ENCODE results near the gene HNRNPH1. TPM values are rescaled to one million over a fixed set of nuclear protein-coding genes. Genes with fewer than 3 reads are reported as not detected.
"Not testable (repeated sequence)": the region's sequence is repeated elsewhere in the genome, so short reads cannot be mapped to it uniquely, and the experiment has no call there.

The HNRNPH1 gene, protein sequence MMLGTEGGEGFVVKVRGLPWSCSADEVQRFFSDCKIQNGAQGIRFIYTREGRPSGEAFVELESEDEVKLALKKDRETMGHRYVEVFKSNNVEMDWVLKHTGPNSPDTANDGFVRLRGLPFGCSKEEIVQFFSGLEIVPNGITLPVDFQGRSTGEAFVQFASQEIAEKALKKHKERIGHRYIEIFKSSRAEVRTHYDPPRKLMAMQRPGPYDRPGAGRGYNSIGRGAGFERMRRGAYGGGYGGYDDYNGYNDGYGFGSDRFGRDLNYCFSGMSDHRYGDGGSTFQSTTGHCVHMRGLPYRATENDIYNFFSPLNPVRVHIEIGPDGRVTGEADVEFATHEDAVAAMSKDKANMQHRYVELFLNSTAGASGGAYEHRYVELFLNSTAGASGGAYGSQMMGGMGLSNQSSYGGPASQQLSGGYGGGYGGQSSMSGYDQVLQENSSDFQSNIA
- total RNA-seq = 1,000 to 10,000 TPM in 1 of 2 experiments, 100 to 1,000 TPM in 1; 811 to 1,007 TPM

DNA sequence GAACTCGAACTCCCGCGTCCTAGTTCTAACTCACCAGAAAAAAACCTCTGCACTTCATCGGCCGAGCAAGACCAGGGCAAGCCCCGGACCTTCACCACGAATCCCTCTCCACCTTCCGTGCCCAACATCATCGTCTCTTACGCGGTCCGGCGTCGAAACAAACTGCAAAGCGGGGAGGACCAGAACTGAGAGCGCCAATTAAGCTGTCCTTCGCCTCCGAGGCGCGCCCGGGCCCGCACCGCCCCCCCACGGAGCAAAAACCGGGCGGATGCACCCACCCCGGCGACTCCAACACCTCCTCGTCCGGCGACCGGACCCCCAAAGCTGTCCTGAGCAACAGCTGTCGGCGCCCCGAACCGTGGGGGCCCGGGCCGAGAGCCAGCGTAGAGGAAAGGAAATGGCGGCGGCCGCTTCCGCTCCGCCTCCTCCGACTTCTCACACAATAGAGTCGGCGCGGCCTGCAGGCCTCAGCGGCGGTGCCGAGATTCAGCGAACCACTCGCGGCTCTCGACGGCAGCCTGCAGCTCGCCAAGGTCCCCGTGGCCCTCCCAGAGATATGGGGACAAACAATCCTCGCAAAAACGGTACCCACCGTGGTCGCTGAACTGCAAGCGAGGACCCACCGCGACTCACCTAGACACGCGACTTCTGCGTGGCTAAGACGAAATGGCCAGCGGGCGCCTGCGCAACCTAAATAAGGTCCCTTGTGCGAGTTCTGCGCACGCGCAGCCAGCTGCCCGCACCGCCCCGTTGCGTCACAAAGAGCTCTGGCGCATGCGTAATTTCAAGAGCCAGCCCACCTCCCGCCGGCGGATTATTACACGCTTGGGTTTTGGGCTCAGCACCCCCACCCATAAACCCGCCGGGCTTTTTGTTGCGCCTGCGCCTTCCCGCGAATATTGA is at the start of gene HNRNPH1:
Gene HNRNPH1, minus strand, starts transcription at position 669 of the 903 bp plus-strand sequence. Its CDS starts 538 bp downstream, at position 131.
- ATAC-seq (peak; percentile 73), DNase-seq (peak; percentile 99)
- Mint-ChIP-seq H3K27ac (peak within 1 kb of the TSS; percentile 100), H3K4me3 (peak within 1 kb of the TSS; percentile 96), H3K27me3 (peaks cover 3% of the 10 kb centered on the region), H3K36me3 (peaks cover 44% of the 10 kb centered on the region), H3K4me1 (peaks cover 39% of the 10 kb centered on the region), H3K9me3 (ENCODE audit: low read depth) (no peaks in the 10 kb centered on the region)
- CTCF ChIA-PET = interaction anchor here (0.9 to 4.1 kb wide), 15 partner anchors 7 to 87 kb away, joined by 3 to 35 read pairs (median 4); partner anchors contain the start of gene RUFY1

DNA sequence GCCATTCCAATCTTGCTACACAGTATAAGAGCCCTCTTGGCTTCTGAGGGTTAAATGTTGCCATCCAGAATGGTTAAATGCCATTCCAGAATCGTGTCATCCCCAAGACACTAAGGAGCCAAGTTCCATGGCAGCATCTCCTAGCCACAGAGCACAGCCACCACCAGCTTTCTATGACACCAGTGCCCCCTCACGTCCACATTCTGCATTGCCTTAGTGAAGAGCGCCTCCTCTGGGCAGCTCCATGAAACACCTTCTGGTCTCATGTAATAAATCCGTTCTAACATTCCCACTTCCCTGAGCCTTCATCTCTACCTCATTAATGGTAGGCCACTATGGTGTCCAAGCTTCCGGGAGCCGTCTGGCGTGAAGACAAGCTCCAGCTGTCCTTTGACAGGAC is 44.9 kb upstream of the HNRNPH1 start:
- ATAC-seq (peak; percentile 60), DNase-seq (peak; percentile 49)

DNA sequence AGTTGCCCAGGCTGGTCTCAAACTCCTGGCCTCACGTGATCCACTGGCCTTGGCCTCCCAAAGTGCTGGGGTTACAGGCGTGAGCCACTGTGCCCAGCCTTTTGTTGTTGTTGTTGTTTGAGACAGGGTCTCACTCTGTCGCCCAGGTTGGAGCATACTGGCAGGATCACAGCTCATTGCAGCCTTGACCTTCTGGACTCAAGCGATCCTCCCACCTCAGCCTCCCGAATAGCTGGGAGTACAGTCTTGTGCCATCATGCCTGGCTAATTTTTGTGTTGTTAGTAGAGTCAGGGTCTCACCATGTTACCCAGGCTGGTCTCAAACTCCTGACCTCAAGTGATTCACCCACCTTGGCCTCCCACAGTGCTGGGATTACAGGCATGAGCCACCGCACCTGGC is 38.2 kb upstream of the HNRNPH1 start:
- H3K4me1 Mint-ChIP-seq; H3K36me3 Mint-ChIP-seq; H3K4me3 Mint-ChIP-seq; DNase-seq; H3K9me3 Mint-ChIP-seq (ENCODE audit: low read depth); ATAC-seq; H3K27ac Mint-ChIP-seq; H3K27me3 Mint-ChIP-seq: not testable (repeated sequence)
- CTCF ChIA-PET = interaction anchor here (1.4 kb wide), 1 partner anchor 12 kb away, joined by 4 read pairs; no protein-coding TSS in a partner anchor

More for the DNA sequence above, 44.9 kb upstream of the HNRNPH1 start:
- Mint-ChIP-seq H3K36me3 (peaks cover 2% of the 10 kb centered on the region), H3K27me3 (no peaks in the 10 kb centered on the region), H3K9me3 (ENCODE audit: low read depth) (no peaks in the 10 kb centered on the region), H3K4me1 (peaks cover 5% of the 10 kb centered on the region), H3K4me3 (no peak overlapping the region), H3K27ac (no peak overlapping the region)
- CTCF ChIA-PET = interaction anchor here (0.9 to 4.7 kb wide), 6 partner anchors 9 to 45 kb away, joined by 3 to 21 read pairs (median 6); partner anchors contain the start of genes CBY3 and HNRNPH1

DNA sequence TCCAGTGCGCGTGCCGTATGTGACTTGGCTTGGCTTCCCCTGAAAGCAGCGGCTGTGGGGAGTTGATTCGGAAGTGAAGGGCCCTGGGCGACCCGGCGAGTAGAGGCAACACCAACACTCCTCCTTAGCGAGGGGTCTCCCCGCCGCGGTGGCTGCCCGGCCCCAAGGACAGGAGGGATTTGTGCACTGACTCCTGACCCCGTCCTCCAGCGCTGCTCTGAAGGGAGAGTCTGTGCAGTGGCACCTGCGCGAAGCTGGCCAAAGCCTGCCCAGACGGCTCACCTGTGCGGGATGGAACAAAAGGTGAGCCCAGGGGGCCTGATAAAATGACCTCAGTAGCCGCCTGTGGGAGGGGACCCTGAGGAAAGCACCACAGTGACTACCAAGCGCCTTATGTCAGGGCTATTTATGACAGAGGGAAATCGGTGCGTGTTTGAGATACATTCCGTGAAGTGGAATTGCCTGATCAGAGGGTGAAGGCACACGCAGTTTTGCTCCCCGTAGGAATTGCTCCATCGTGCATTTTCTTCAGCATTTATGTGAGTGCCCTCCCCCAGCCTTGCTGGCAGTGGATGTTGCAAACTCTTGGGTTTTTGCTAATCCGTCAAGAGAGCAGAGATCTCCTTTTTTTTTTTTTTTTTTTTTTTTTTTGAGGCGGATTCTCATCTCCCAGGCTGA is 34.8 kb upstream of the HNRNPH1 start:
- not testable (repeated sequence) for H3K27me3 Mint-ChIP-seq; DNase-seq; H3K4me1 Mint-ChIP-seq; H3K27ac Mint-ChIP-seq; H3K36me3 Mint-ChIP-seq; H3K9me3 Mint-ChIP-seq (ENCODE audit: low read depth)
- peak; percentile 71 for ATAC-seq
- CTCF ChIA-PET = interaction anchor here (0.6 to 0.7 kb wide), 2 partner anchors 165 to 371 kb away, joined by 3 read pairs; no protein-coding TSS in a partner anchor
- H3K4me3 Mint-ChIP-seq = peak overlapping the region; percentile 74

DNA sequence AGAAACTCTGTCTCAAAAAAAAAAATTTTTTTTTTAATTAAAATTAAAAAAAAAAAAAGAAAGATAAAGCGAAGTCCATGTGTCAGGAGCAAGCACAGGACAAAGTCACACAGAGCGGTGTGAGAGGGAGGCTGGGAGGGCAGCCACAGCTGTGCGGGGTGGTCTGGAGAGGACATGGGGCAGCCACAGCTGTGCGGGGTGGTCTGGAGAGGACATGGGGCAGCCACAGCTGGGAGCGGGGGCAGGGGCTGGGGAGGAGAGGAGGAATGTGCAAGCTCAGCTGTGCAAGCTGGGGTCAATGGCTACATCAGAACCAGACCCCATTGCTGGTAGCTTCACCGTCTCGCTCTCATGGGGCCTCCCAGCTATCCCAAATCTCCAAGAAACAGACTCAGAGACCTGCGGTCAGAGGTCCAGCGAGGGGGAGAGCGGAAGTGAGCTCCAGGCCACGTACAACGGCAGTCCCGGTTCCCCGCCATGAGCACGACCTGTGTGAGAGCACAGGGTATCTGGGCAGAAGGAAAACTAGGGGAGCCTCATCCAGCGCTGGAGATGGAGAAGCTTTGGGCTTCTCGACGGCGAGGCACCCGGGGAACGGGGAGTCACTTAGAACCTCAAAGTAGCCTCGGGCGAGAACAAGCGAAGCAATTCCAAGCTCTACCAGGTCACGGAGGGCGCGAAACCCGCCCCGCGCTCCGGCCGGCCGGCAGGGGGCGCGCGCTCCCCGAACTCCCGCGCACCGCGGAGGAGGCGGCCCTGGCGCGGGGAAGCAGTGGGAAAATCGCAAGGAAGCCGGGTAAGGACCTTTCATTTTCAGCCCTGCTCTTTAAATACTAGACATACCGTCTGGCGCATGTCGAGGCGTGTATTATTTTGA is 34.1 kb upstream of the HNRNPH1 start:
- H3K4me1 Mint-ChIP-seq; CTCF ChIA-PET; H3K27ac Mint-ChIP-seq; H3K36me3 Mint-ChIP-seq; DNase-seq; H3K4me3 Mint-ChIP-seq; H3K27me3 Mint-ChIP-seq; H3K9me3 Mint-ChIP-seq (ENCODE audit: low read depth): not testable (repeated sequence)
- ATAC-seq = peak; percentile 99

DNA sequence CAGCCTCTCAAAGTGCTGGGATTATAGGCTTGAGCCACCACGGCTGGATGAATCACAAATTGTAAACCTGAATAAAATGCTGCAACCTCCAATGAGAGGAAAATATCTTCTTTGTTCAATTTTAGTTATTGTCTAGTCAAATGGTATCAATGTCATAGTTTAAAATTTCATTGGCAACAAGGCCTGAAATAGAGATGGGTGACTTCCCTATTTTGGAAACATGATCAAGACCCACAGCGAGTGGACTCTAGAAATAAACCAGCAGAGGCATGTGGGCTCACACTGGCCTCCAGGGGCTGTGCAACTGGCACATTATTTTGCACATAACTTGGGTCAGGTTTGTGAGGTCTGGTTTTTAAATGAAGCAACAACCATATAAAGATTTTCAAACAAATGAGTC is 29.7 kb upstream of the HNRNPH1 start:
- H3K4me1 Mint-ChIP-seq; H3K9me3 Mint-ChIP-seq (ENCODE audit: low read depth); H3K36me3 Mint-ChIP-seq; H3K27me3 Mint-ChIP-seq; DNase-seq; ATAC-seq; CTCF ChIA-PET; H3K27ac Mint-ChIP-seq; H3K4me3 Mint-ChIP-seq: not testable (repeated sequence)

DNA sequence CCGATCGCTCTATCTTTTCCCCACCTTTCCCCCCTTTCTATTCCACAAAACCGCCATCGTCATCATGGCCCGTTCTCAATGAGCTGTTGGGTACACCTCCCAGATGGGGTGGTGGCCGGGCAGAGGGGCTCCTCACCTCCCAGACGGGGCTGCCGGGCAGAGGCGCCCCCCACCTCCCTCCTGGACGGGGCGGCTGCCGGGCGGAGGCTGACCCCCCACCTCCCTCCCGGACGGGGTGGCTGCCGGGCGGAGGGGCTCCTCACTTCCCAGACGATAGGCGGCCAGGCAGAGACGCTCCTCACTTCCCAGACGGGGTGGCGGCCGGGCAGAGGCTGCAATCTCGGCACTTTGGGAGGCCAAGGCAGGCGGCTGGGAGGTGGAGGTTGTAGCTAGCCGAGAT is 26.8 kb upstream of the HNRNPH1 start:
- DNase-seq; H3K9me3 Mint-ChIP-seq (ENCODE audit: low read depth); H3K27me3 Mint-ChIP-seq; H3K4me3 Mint-ChIP-seq; H3K4me1 Mint-ChIP-seq; ATAC-seq; H3K36me3 Mint-ChIP-seq; CTCF ChIA-PET; H3K27ac Mint-ChIP-seq: not testable (repeated sequence)

DNA sequence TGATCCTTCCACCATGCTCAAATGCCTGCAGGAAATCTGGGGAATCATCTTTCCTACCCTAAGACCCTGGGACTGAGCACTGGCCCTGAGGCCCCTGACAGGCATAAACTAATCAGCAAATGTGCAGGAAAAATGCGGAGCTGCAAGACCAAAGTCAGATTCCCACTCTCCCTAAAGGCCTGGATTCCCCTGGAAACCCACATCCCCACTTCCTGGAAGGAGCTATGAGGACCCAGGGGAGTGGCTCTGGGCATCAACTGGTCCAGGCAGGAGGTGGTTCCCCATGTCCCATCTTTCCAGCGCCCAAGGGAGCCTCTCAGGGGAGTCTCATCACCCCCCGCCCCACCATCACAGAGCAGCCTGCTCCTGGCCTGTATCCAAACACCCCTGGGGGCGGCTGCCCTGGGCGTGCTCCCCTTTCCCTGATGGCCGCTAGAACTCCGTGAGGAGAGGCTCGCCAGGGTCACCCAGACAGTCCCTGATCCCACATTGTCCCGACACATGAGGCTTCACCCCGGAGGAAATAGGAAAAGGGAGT is 25.8 kb upstream of the HNRNPH1 start:
- H3K27me3 Mint-ChIP-seq; ATAC-seq; H3K4me3 Mint-ChIP-seq; DNase-seq; CTCF ChIA-PET; H3K27ac Mint-ChIP-seq; H3K36me3 Mint-ChIP-seq; H3K9me3 Mint-ChIP-seq (ENCODE audit: low read depth); H3K4me1 Mint-ChIP-seq: not testable (repeated sequence)

DNA sequence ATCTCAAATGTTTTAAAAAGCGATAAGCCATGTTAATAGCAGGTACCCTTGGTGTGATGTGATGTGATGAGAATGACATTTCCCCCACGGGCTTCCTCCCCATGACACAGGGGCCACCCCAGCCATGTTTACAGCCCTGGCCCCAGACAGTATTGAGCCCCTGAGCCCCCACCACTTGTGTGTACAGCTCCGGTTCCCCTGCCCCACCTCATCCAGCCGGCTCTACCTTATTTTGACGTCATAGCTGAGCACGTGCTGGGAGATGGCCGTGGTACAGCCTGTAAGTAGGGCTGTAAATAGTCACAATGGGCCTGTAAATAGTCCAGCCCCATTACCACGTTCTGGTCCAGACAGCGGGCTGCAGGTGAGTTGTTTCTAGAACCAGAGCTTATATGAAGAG is 24.9 kb upstream of the HNRNPH1 start:
- Mint-ChIP-seq H3K27me3 (no peaks in the 10 kb centered on the region), H3K27ac (no peak overlapping the region), H3K4me1 (no peaks in the 10 kb centered on the region), H3K4me3 (no peak overlapping the region), H3K9me3 (ENCODE audit: low read depth) (no peaks in the 10 kb centered on the region), H3K36me3 (no peaks in the 10 kb centered on the region)
- no peak for DNase-seq
- CTCF ChIA-PET = no interaction called here
- no peak for ATAC-seq

DNA sequence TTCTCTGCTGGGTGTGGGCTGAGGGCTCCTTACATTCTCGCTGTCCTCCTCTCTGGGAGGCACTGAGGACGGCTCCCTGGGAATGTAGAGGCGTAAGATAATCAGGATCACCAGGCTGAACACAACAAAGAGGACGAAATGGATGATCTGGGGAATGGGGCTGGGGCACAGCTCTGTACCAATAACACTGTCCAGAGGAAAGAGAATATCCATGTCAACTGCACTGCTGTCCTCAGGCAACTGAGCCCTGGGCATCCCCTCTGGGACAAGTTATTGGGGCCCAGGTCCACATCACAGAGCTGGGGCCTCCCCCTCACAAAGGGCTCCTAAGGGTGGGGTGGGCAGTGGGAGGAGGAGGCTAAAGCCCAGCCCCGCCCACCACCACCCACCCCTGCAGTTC is 21.3 kb upstream of the HNRNPH1 start:
- H3K9me3 Mint-ChIP-seq (ENCODE audit: low read depth); H3K36me3 Mint-ChIP-seq; ATAC-seq; CTCF ChIA-PET; DNase-seq; H3K27me3 Mint-ChIP-seq; H3K4me3 Mint-ChIP-seq; H3K4me1 Mint-ChIP-seq; H3K27ac Mint-ChIP-seq: not testable (repeated sequence)

DNA sequence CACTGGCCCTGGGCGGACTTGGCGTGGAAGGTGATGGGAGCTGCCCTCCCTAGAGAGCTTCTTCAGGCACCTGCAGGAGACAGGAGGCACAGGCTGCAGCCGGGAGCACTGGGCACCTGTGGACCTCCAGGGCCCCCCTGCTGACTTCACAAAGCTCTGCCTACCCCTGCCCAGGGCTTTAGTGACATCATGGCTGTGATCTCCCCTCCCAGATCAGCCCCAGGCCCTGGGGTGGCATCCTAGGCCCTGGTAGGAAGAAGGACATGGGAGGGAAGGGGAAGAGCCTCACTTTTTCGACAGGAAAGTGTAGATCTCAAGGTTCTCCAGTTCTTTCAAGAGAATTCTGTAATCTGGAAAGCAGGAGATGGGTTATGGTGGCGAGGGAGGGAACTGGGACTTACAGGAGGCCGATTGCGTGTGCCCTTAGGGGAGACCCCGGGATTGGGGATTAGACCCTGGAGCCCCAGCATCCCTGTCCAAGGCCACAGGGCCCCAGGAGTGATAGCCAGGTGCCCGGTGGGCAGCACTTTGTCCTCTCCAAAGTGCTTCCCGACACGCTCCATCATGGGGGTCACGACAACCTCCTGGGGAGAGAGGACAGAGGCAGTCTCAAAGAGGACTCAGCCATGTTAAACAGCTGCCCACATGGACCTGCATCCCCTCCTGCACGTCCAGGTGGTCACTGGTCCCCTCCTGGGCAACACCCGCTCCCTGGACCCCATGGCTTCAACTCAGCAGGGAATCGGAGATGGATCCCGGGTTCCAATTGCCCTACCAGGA is 19.9 kb upstream of the HNRNPH1 start:
- H3K36me3 Mint-ChIP-seq; DNase-seq; H3K27me3 Mint-ChIP-seq; H3K4me1 Mint-ChIP-seq; H3K27ac Mint-ChIP-seq; ATAC-seq; CTCF ChIA-PET; H3K9me3 Mint-ChIP-seq (ENCODE audit: low read depth); H3K4me3 Mint-ChIP-seq: not testable (repeated sequence)

DNA sequence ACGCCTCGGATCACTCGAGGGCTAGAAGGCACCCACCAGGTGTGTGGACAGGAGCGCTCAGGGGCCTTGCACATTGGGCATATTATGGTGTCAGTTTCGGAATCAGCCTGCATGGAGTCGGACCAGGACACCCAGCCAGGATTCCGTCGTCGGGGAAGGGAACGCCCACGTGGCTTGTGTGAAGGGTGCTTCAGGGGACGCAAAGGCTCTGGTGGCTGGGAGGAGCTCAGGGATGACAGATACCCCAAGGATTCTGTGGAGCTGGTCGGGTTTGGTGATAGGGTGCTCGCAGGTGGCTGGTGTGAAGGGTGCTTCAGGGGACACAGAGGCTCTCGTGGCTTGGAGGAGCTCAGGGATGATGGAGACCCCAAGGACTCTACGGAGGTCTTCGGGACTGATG is 19.2 kb upstream of the HNRNPH1 start:
- DNase-seq; H3K27me3 Mint-ChIP-seq; CTCF ChIA-PET; H3K9me3 Mint-ChIP-seq (ENCODE audit: low read depth); ATAC-seq; H3K36me3 Mint-ChIP-seq; H3K4me3 Mint-ChIP-seq; H3K4me1 Mint-ChIP-seq; H3K27ac Mint-ChIP-seq: not testable (repeated sequence)

Measured in activated CD8-positive, alpha-beta memory T cell treated with anti-CD3 and anti-CD28 coated beads, Interleukin-2, amount 10 ng/mL, durations not matched to agents 7 days and 5 days (primary cell).